CD14-positive monocyte (primary cell): ENCODE data around the gene KLHL14. TPM values are rescaled to one million over a fixed set of nuclear protein-coding genes. Genes with fewer than 3 reads are reported as not detected.
"Not testable (repeated sequence)": the region's sequence is repeated elsewhere in the genome, so short reads cannot be mapped to it uniquely, and the experiment has no call there.

ENCODE experiments used
- DNase-seq, 3 donors: peaks; one replicate each; pipeline ENCODE4 v3.0.0-alpha.2; 2011 to 2022
- H2AFZ ChIP-seq: 2 replicates; pipeline ENCODE4 v1.6.0; 2012; ENCODE audit warnings: mild to moderate bottlenecking, low read depth, low read length, inconsistent platforms; ENCODE audit not compliant: insufficient read depth, poor library complexity, severe bottlenecking
- H3K27ac ChIP-seq, 2 donors: 1 replicate in 1 of 2; 2 replicates in 1 of 2; pipeline ENCODE4 v1.5.1; 2012 to 2013; ENCODE audit warnings: low read length in 2 of 2, control low read depth in 1 of 2, inconsistent platforms in 1 of 2, low read depth in 1 of 2, mild to moderate bottlenecking in 1 of 2
- H3K27me3 ChIP-seq, 2 donors: one replicate each; pipeline versions ENCODE4 v1.6.0 to v1.6.1; 2011 to 2013; ENCODE audit warnings: low read length in 2 of 2; ENCODE audit not compliant: control insufficient read depth in 2 of 2, insufficient read depth in 2 of 2
- H3K36me3 ChIP-seq, 2 donors: replicated peaks in 1 of 2; 1 replicate in 1 of 2; 2 replicates in 1 of 2; pipeline versions ENCODE4 v1.5.1 to v1.6.1; 2012 to 2013; ENCODE audit warnings: low read length in 2 of 2, control low read depth in 1 of 2, inconsistent platforms in 1 of 2, mild to moderate bottlenecking in 1 of 2; ENCODE audit not compliant: insufficient read depth in 2 of 2, control insufficient read depth in 1 of 2
- H3K4me1 ChIP-seq, 2 donors: 1 replicate in 1 of 2; 2 replicates in 1 of 2; pipeline versions ENCODE4 v1.5.1 to v1.6.1; 2012 to 2013; ENCODE audit warnings: low read length in 2 of 2, control low read depth in 1 of 2, inconsistent platforms in 1 of 2, mild to moderate bottlenecking in 1 of 2, moderate library complexity in 1 of 2; ENCODE audit not compliant: insufficient read depth in 2 of 2, control insufficient read depth in 1 of 2
- H3K4me2 ChIP-seq: replicated peaks from 2 replicates; pipeline ENCODE3; 2012; ENCODE audit warnings: low read length, moderate library complexity, mild to moderate bottlenecking; ENCODE audit not compliant: poor library complexity, severe bottlenecking; ENCODE audit errors: extremely low read depth
- H3K4me3 ChIP-seq, 3 experiments: fragments of 200-600 bp in 1 of 3; sonication (generic) in 1 of 3; replicated peaks in 1 of 3; 1 replicate in 2 of 3; 2 replicates in 1 of 3; pipeline ENCODE4 v1.5.1; 2011 to 2013; ENCODE audit warnings: low read length in 3 of 3, mild to moderate bottlenecking in 3 of 3, control low read depth in 2 of 3, low read depth in 2 of 3, inconsistent platforms in 1 of 3, moderate library complexity in 1 of 3
- H3K79me2 ChIP-seq: 2 replicates; pipeline ENCODE4 v1.6.0; 2012; ENCODE audit warnings: mild to moderate bottlenecking, control low read depth, inconsistent platforms, low read length, moderate library complexity; ENCODE audit not compliant: insufficient read depth
- H3K9ac ChIP-seq: 2 replicates; pipeline ENCODE4 v1.6.0; 2017; ENCODE audit warnings: low read length, mild to moderate bottlenecking; ENCODE audit not compliant: insufficient read depth, poor library complexity, severe bottlenecking
- H3K9me3 ChIP-seq, 2 donors: replicated peaks in 1 of 2; 1 replicate in 1 of 2; 2 replicates in 1 of 2; pipeline versions ENCODE4 v1.5.1 to v1.6.1; 2012 to 2013; ENCODE audit warnings: low read length in 2 of 2, control low read depth in 1 of 2; ENCODE audit not compliant: control insufficient read depth in 1 of 2, insufficient read depth in 1 of 2
- H4K20me1 ChIP-seq: 2 replicates; pipeline ENCODE4 v1.6.0; 2012; ENCODE audit warnings: mild to moderate bottlenecking, low read length, control low read depth, moderate library complexity; ENCODE audit not compliant: insufficient read depth
- H3K27ac Mint-ChIP-seq, 7 donors: one replicate each; pipeline ENCODE4 v1.8.0; 2020; ENCODE audit warnings: mild to moderate bottlenecking in 7 of 7, mixed read lengths in 7 of 7, moderate library complexity in 6 of 7, inconsistent platforms in 2 of 7
- H3K27me3 Mint-ChIP-seq, 3 donors: one replicate each; pipeline ENCODE4 v1.8.0; 2021 to 2022; ENCODE audit warnings: low read depth in 3 of 3, mild to moderate bottlenecking in 3 of 3, mixed read lengths in 3 of 3, moderate library complexity in 3 of 3, inconsistent platforms in 1 of 3
- H3K36me3 Mint-ChIP-seq, 2 donors: one replicate each; pipeline ENCODE4 v1.8.0; 2020; ENCODE audit warnings: mixed read lengths in 2 of 2, inconsistent platforms in 1 of 2, mild to moderate bottlenecking in 1 of 2
- H3K4me1 Mint-ChIP-seq: one replicate; pipeline ENCODE4 v1.8.0; 2020; ENCODE audit warnings: mild to moderate bottlenecking, mixed read lengths
- H3K4me3 Mint-ChIP-seq, 2 donors: one replicate each; pipeline ENCODE4 v1.8.0; 2020; ENCODE audit warnings: mild to moderate bottlenecking in 2 of 2, mixed read lengths in 2 of 2, moderate library complexity in 1 of 2
- H3K9me3 Mint-ChIP-seq, 7 donors: one replicate each; pipeline ENCODE4 v1.8.0; 2020 to 2022; ENCODE audit warnings: mixed read lengths in 7 of 7, mild to moderate bottlenecking in 6 of 7, moderate library complexity in 6 of 7, inconsistent platforms in 2 of 7
- CTCF ChIP-seq: fragments of 200-600 bp; IDR thresholded peaks from one replicate; pipeline ENCODE4 v1.8.0; 2022; ENCODE audit warnings: antibody characterized with exemption, mild to moderate bottlenecking
- WGBS: methylation state at CpG from one replicate; pipeline ENCODE4 v1.1.5; 2013; ENCODE audit warnings: missing lambda C conversion rate; ENCODE audit not compliant: insufficient coverage; 5-methylcytosine and 5-hydroxymethylcytosine counted together
- intact Hi-C, 2 donors: fragments of 100-400 bp; cut with micrococcal nuclease; formaldehyde crosslinking; loops; one replicate each; pipeline versions ENCODE4 v1.15.0 to v1.15.1; 2023
- polyA plus RNA-seq, 3 donors: library from polyadenylated mRNA; depleted of rRNA in 1 of 3; unstranded in 2 of 3; stranded (reverse) in 1 of 3; fragments of 300-500 nt in 2 of 3; fragments of >200 nt in 1 of 3; fragmentation: Illumina TruSeq in 2 of 3; gene quantifications; 1 replicate in 2 of 3; 2 replicates in 1 of 3; pipeline ENCODE4 v1.2.3, GENCODE V29; 2012 to 2021

The KLHL14 gene
- polyA plus RNA-seq, 3 donors: 0.08 TPM; not detected in 2

DNA sequence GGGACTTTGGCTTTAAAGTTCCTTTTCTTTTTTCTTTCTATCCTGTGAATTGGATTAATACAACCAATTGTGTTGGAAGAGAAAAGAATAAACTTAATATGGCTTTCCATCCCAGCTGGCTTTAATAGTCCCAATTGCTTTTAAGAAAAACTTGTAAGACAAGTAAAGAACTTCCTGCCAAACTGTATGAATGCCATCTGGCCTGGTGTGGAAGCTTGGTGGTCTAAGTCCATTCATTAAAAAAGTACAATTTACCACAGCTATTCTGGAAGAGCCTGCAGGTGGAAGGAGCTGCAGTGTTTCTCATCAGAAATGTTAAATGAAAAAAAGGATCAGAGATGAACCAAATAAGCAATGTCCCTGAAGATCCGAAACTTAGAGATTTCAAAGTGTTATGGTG is 103.9 kb downstream of the KLHL14 start:
- Mint-ChIP-seq H3K27ac (no peak overlapping the region), H3K27me3 (peaks cover 0 to 3% (median 2%) of the 10 kb centered on the region in 3 donors), H3K4me1 (no peaks in the 10 kb centered on the region), H3K4me3 (no peak overlapping the region), H3K9me3 (peaks cover 0 to 3% (median 0%) of the 10 kb centered on the region in 7 donors), H3K36me3 (no peaks in the 10 kb centered on the region)
- Histone ChIP-seq H3K9ac (no peak overlapping the region), H3K27me3 (no peaks in the 10 kb centered on the region), H4K20me1 (no peaks in the 10 kb centered on the region), H3K4me3 (no peak overlapping the region), H3K4me2 (no peak overlapping the region), H3K27ac (no peak overlapping the region), H3K9me3 (no peaks in the 10 kb centered on the region), H3K36me3 (no peaks in the 10 kb centered on the region), H2AFZ (no peak overlapping the region), H3K4me1 (no peaks in the 10 kb centered on the region), H3K79me2 (no peaks in the 10 kb centered on the region)
- TF ChIP-seq CTCF: no peak
- DNase-seq: no peak
- intact Hi-C loops: no loop called here
- no CpG with 5 or more reads among the region's 1 CpG for WGBS

GRCh38 chr18:32661486-32662299 is 111.1 kb downstream of the KLHL14 start:
- DNase-seq: no peak
- peaks cover 0 to 2% (median 2%) of the 10 kb centered on the region in 3 donors for H3K27me3 Mint-ChIP-seq
- H3K9me3 Mint-ChIP-seq: peaks cover 0 to 10% (median 5%) of the 10 kb centered on the region in 7 donors
- no CpG with 5 or more reads among the region's 2 CpGs for WGBS
- Histone ChIP-seq H3K27me3 (no peaks in the 10 kb centered on the region), H3K4me2 (no peak overlapping the region), H4K20me1 (no peaks in the 10 kb centered on the region), H3K27ac (no peak overlapping the region), H3K36me3 (no peaks in the 10 kb centered on the region), H2AFZ (no peak overlapping the region), H3K4me1 (no peaks in the 10 kb centered on the region), H3K9me3 (no peaks in the 10 kb centered on the region), H3K9ac (no peak overlapping the region), H3K4me3 (no peak overlapping the region), H3K79me2 (no peaks in the 10 kb centered on the region)
- intact Hi-C loops: no loop called here
- no peaks in the 10 kb centered on the region for H3K36me3 Mint-ChIP-seq
- no peak overlapping the region for H3K27ac Mint-ChIP-seq
- no peak overlapping the region for H3K4me3 Mint-ChIP-seq
- TF ChIP-seq CTCF: no peak
- H3K4me1 Mint-ChIP-seq: no peaks in the 10 kb centered on the region

DNA sequence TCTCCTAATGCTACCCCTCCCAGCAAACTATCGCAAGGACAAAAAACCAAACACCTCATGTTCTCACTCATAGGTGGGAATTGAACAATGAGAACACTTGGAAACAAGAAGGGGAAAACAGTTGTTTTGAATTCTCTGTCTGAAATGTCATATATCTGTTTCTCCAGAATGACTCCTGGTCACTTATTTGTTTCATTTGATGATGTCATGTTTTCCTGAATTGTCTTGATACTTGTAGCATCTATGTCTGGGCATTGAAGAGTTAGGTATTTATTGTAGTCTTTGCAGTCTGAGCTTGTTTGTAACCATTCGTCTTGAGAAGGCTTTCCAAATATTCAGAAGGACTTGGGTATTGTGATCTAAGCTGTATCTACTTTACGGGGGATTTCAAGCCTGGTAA is 118.3 kb downstream of the KLHL14 start:
- H3K36me3 Mint-ChIP-seq, H3K4me2 ChIP-seq, H3K27ac ChIP-seq, intact Hi-C loops, H4K20me1 ChIP-seq, H3K9ac ChIP-seq, H3K27me3 ChIP-seq, H3K4me3 Mint-ChIP-seq, H3K36me3 ChIP-seq, H3K27ac Mint-ChIP-seq, H3K79me2 ChIP-seq, H3K4me1 Mint-ChIP-seq, H3K4me3 ChIP-seq, DNase-seq, H3K27me3 Mint-ChIP-seq, H2AFZ ChIP-seq, H3K4me1 ChIP-seq: not testable (repeated sequence)
- peaks cover 0 to 14% (median 9%) of the 10 kb centered on the region in 7 donors for H3K9me3 Mint-ChIP-seq
- H3K9me3 ChIP-seq: peaks cover 6 to 16% of the 10 kb centered on the region in 2 donors
- WGBS: 80% methylated on average over 1 of the region's 3 CpGs
